Measurements from ENCODE around the gene F11. TPM values are rescaled to one million over a fixed set of nuclear protein-coding genes. Genes with fewer than 3 reads are reported as not detected.

Gene F11
- total and polyA plus RNA-seq, 2 of the 13 experiments (the other 11 are each of a cell fraction or from before 2014, with no cell fraction given): 35.1 to 58.0 TPM

DNA sequence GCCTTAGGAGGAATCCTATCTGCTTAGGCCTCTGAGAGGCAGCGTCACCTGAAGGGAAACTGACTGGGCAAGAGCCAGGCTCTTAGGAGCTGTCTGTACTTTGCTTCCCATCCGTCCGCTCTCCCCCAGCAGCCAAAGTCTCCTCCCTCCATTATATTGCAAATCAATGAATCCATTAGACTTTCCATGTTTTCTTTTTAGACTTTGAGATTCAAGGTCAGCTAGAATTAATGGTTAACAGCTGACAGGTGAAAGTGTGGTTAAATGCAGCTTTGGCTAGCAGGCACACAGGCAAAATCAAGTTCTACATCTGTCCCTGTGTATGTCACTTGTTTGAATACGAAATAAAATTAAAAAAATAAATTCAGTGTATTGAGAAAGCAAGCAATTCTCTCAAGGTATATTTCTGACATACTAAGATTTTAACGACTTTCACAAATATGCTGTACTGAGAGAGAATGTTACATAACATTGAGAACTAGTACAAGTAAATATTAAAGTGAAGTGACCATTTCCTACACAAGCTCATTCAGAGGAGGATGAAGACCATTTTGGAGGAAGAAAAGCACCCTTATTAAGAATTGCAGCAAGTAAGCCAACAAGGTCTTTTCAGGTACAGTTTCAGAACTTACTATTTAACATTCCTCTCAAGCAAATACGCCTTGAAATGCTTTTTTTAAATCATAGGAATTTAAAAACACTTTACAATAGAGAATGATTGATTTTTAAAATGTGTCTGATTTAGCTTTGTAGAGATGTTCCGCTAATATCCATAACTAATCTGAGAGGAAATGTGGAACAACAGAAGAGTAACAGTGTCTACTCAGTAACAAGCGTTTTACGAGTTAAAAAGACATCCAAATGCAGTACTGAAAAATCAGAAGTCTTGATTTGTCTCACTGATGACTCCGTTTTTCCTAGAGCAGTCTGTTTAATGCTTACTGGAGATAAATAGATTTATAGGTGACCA, at the start of gene F11 (continued):
- peak; percentile 28; the same call in 1 of the 2 replicates for TF ChIP-seq DR1 (CRISPR knock-in tag; IDR thresholded peaks at IDR 0.05)
- no peak; the same call in 1 of the 2 replicates for TF ChIP-seq ZNF792 (CRISPR knock-in tag; IDR thresholded peaks at IDR 0.05)
- TF ChIP-seq SALL2 (CRISPR knock-in tag; IDR thresholded peaks at IDR 0.05): no peak
- TF ChIP-seq, protein P1, sequence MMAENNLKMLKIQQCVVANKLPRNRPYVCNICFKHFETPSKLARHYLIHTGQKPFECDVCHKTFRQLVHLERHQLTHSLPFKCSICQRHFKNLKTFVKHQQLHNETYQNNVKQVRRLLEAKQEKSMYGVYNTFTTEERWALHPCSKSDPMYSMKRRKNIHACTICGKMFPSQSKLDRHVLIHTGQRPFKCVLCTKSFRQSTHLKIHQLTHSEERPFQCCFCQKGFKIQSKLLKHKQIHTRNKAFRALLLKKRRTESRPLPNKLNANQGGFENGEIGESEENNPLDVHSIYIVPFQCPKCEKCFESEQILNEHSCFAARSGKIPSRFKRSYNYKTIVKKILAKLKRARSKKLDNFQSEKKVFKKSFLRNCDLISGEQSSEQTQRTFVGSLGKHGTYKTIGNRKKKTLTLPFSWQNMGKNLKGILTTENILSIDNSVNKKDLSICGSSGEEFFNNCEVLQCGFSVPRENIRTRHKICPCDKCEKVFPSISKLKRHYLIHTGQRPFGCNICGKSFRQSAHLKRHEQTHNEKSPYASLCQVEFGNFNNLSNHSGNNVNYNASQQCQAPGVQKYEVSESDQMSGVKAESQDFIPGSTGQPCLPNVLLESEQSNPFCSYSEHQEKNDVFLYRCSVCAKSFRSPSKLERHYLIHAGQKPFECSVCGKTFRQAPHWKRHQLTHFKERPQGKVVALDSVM (CRISPR knock-in tag; IDR thresholded peaks at IDR 0.05): peak; percentile 19; the same call in 1 of the 2 replicates
- TF ChIP-seq THAP11 (CRISPR knock-in tag; IDR thresholded peaks at IDR 0.05): no peak
- TF ChIP-seq, protein P2, sequence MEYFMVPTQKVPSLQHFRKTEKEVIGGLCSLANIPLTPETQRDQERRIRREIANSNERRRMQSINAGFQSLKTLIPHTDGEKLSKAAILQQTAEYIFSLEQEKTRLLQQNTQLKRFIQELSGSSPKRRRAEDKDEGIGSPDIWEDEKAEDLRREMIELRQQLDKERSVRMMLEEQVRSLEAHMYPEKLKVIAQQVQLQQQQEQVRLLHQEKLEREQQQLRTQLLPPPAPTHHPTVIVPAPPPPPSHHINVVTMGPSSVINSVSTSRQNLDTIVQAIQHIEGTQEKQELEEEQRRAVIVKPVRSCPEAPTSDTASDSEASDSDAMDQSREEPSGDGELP (IDR thresholded peaks at IDR 0.05; ENCODE audit: borderline replicate concordance, low read depth): peak; percentile 86
- no peak for TF ChIP-seq THYN1 (CRISPR knock-in tag; IDR thresholded peaks at IDR 0.05; ENCODE audit: borderline replicate concordance, low read depth)
- TF ChIP-seq MEIS1 (CRISPR knock-in tag; IDR thresholded peaks at IDR 0.05; ENCODE audit: borderline replicate concordance): peak; percentile 68; the same call in 1 of the 2 replicates
- TF ChIP-seq, protein P3, sequence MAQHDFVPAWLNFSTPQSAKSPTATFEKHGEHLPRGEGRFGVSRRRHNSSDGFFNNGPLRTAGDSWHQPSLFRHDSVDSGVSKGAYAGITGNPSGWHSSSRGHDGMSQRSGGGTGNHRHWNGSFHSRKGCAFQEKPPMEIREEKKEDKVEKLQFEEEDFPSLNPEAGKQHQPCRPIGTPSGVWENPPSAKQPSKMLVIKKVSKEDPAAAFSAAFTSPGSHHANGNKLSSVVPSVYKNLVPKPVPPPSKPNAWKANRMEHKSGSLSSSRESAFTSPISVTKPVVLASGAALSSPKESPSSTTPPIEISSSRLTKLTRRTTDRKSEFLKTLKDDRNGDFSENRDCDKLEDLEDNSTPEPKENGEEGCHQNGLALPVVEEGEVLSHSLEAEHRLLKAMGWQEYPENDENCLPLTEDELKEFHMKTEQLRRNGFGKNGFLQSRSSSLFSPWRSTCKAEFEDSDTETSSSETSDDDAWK (CRISPR knock-in tag; IDR thresholded peaks at IDR 0.05): no peak
- TF ChIP-seq, protein P4, sequence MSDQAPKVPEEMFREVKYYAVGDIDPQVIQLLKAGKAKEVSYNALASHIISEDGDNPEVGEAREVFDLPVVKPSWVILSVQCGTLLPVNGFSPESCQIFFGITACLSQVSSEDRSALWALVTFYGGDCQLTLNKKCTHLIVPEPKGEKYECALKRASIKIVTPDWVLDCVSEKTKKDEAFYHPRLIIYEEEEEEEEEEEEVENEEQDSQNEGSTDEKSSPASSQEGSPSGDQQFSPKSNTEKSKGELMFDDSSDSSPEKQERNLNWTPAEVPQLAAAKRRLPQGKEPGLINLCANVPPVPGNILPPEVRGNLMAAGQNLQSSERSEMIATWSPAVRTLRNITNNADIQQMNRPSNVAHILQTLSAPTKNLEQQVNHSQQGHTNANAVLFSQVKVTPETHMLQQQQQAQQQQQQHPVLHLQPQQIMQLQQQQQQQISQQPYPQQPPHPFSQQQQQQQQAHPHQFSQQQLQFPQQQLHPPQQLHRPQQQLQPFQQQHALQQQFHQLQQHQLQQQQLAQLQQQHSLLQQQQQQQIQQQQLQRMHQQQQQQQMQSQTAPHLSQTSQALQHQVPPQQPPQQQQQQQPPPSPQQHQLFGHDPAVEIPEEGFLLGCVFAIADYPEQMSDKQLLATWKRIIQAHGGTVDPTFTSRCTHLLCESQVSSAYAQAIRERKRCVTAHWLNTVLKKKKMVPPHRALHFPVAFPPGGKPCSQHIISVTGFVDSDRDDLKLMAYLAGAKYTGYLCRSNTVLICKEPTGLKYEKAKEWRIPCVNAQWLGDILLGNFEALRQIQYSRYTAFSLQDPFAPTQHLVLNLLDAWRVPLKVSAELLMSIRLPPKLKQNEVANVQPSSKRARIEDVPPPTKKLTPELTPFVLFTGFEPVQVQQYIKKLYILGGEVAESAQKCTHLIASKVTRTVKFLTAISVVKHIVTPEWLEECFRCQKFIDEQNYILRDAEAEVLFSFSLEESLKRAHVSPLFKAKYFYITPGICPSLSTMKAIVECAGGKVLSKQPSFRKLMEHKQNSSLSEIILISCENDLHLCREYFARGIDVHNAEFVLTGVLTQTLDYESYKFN (CRISPR knock-in tag; conservative IDR thresholded peaks at IDR 0.05): peak; percentile 97
- no peak for TF ChIP-seq NFE2L1 (CRISPR knock-in tag; IDR thresholded peaks at IDR 0.05; ENCODE audit: borderline replicate concordance)
- TF ChIP-seq, protein P5, sequence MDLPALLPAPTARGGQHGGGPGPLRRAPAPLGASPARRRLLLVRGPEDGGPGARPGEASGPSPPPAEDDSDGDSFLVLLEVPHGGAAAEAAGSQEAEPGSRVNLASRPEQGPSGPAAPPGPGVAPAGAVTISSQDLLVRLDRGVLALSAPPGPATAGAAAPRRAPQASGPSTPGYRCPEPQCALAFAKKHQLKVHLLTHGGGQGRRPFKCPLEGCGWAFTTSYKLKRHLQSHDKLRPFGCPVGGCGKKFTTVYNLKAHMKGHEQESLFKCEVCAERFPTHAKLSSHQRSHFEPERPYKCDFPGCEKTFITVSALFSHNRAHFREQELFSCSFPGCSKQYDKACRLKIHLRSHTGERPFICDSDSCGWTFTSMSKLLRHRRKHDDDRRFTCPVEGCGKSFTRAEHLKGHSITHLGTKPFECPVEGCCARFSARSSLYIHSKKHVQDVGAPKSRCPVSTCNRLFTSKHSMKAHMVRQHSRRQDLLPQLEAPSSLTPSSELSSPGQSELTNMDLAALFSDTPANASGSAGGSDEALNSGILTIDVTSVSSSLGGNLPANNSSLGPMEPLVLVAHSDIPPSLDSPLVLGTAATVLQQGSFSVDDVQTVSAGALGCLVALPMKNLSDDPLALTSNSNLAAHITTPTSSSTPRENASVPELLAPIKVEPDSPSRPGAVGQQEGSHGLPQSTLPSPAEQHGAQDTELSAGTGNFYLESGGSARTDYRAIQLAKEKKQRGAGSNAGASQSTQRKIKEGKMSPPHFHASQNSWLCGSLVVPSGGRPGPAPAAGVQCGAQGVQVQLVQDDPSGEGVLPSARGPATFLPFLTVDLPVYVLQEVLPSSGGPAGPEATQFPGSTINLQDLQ (CRISPR knock-in tag; IDR thresholded peaks at IDR 0.05): no peak

Measured in HepG2 (cell line).